HepG2 (cell line): ENCODE data around the gene PEX3. TPM values are rescaled to one million over a fixed set of nuclear protein-coding genes. Genes with fewer than 3 reads are reported as not detected.
A peak's percentile ranks its signal among the peaks of the same experiment; 100 is the strongest.

Source experiments
- ATAC-seq: fragments of 200-7000 bp; cut with Tn5 transposase; 3 replicates; pipeline ENCODE4 v1.9.1; 2020; ENCODE audit warnings: mild to moderate bottlenecking, moderate library complexity
- BruUV-seq: library from RNA; stranded (reverse); fragments of 400-500 nt; replicated peaks from 2 replicates; lab custom pipeline; 2021; lab: Mats Ljungman, UMichigan
- CTCF ChIA-PET: fragments of 300-600 bp; formaldehyde crosslinking; extraction: SDS; loops from one replicate; lab custom pipeline; 2021; ENCODE audit warnings: low total read pairs, inconsistent platforms, low intra/inter-chr PET ratio; lab: Yijun Ruan, JAX
- POLR2A ChIA-PET: fragments of 350-600 bp; sonication (Branson Sonifier 250); formaldehyde crosslinking; loops from one replicate; lab custom pipeline; 2020; ENCODE audit warnings: antibody characterized with exemption, inconsistent platforms; lab: Yijun Ruan, JAX
- DNase-seq: peaks from one replicate; pipeline ENCODE4 v3.0.0-alpha.2; 2015; ENCODE audit warnings: low spot score
- FAIRE-seq: peaks from 3 replicates; lab custom pipeline; 2011; peaks lifted over from hg19 to GRCh38; lab: Jason Lieb, UNC
- H2AFZ ChIP-seq: one replicate; pipeline ENCODE4 v1.6.1; 2011; ENCODE audit warnings: low read length, inconsistent platforms
- H3K27ac ChIP-seq: fragments of 300-600 bp; 3 replicates; pipeline ENCODE4 v1.8.0; 2011; ENCODE audit warnings: mixed run types, mild to moderate bottlenecking, mixed read lengths, low read length, inconsistent platforms; ENCODE audit not compliant: insufficient read depth; ENCODE audit errors: extremely low read length
- H3K27me3 ChIP-seq, 2 experiments: fragments of 200-600 bp in 1 of 2; 2 replicates in 1 of 2; 3 replicates in 1 of 2; pipeline versions ENCODE4 v1.6.0 to v1.8.0; 2011; ENCODE audit warnings: low read length in 2 of 2, mild to moderate bottlenecking in 2 of 2, moderate library complexity in 2 of 2, inconsistent platforms in 1 of 2; ENCODE audit not compliant: insufficient read depth in 2 of 2, control insufficient read depth in 1 of 2
- H3K36me3 ChIP-seq, 2 experiments: fragments of 200-600 bp in 1 of 2; replicated peaks in 1 of 2; 2 replicates in 1 of 2; 3 replicates in 1 of 2; pipeline versions ENCODE4 v1.5.1 to v1.8.0; 2011; ENCODE audit warnings: low read length in 2 of 2, inconsistent platforms in 1 of 2; ENCODE audit not compliant: insufficient read depth in 2 of 2, control insufficient read depth in 1 of 2
- H3K4me1 ChIP-seq: 2 replicates; pipeline ENCODE4 v1.5.1; 2012; ENCODE audit warnings: low read length, inconsistent platforms; ENCODE audit not compliant: insufficient read depth
- H3K4me2 ChIP-seq: 2 replicates; pipeline ENCODE4 v1.6.0; 2011; ENCODE audit warnings: low read depth, low read length, inconsistent platforms
- H3K4me3 ChIP-seq, 3 experiments: fragments of 200-600 bp in 1 of 3; sonication (generic), shearing (Covaris generic) in 1 of 3; replicated peaks in 1 of 3; 2 replicates each; pipeline ENCODE4 v1.5.1; 2011 to 2016; ENCODE audit warnings: low read length in 3 of 3, inconsistent platforms in 2 of 3, low read depth in 2 of 3, mild to moderate bottlenecking in 2 of 3, control low read depth in 1 of 3, mixed read lengths in 1 of 3; ENCODE audit not compliant: insufficient read depth in 1 of 3
- H3K79me2 ChIP-seq: one replicate; pipeline ENCODE4 v1.6.1; 2011; ENCODE audit warnings: low read length, inconsistent platforms; ENCODE audit not compliant: insufficient read depth
- H3K9ac ChIP-seq: 2 replicates; pipeline ENCODE4 v1.6.0; 2011; ENCODE audit warnings: mild to moderate bottlenecking, low read depth, low read length, inconsistent platforms; ENCODE audit not compliant: insufficient read depth
- H3K9me3 ChIP-seq: 2 replicates; pipeline ENCODE4 v1.5.1; 2012; ENCODE audit warnings: mild to moderate bottlenecking, low read length
- H4K20me1 ChIP-seq: 2 replicates; pipeline ENCODE4 v1.6.0; 2011; ENCODE audit warnings: inconsistent platforms, mild to moderate bottlenecking, low read length, moderate library complexity; ENCODE audit not compliant: insufficient read depth
- DNMT3B ChIP-seq: conservative IDR thresholded peaks from 2 replicates; pipeline ENCODE4 v1.6.1; 2016; ENCODE audit warnings: missing biosample characterization, control low read depth
- HBP1 ChIP-seq: IDR thresholded peaks from 2 replicates; pipeline ENCODE4 v1.6.1; 2016; ENCODE audit warnings: low read depth, control low read depth
- NFIC ChIP-seq: IDR thresholded peaks from 2 replicates; pipeline ENCODE4 v1.6.1; 2012; ENCODE audit warnings: mild to moderate bottlenecking, low read length, inconsistent platforms
- PLSCR1 ChIP-seq: sonication (generic); formaldehyde crosslinking; IDR thresholded peaks from 2 replicates; pipeline ENCODE4 v1.5.0; 2020; ENCODE audit warnings: missing genetic modification reagents, mild to moderate bottlenecking, borderline replicate concordance
- RBM22 ChIP-seq: fragments of 200-400 bp; formaldehyde crosslinking; optimal IDR thresholded peaks from 2 replicates; pipeline ENCODE3; 2017; ENCODE audit warnings: mild to moderate bottlenecking, low read length, moderate library complexity
- RELA ChIP-seq: sonication (generic); formaldehyde crosslinking; IDR thresholded peaks from 2 replicates; pipeline ENCODE4 v1.4.0; 2020; ENCODE audit warnings: missing genetic modification reagents
- XBP1 ChIP-seq: sonication (generic); formaldehyde crosslinking; IDR thresholded peaks from 2 replicates; pipeline ENCODE4 v1.5.0; 2020; ENCODE audit warnings: missing genetic modification reagents
- ZBTB21 ChIP-seq: sonication (generic); formaldehyde crosslinking; IDR thresholded peaks from 2 replicates; pipeline ENCODE4 v1.4.0; 2020; ENCODE audit warnings: missing genetic modification reagents
- ZNF275 ChIP-seq: sonication (generic); formaldehyde crosslinking; IDR thresholded peaks from 2 replicates; pipeline ENCODE4 v1.8.0; 2022; ENCODE audit warnings: missing genetic modification reagents, mild to moderate bottlenecking, inconsistent platforms, borderline replicate concordance
- ZNF3 ChIP-seq: IDR thresholded peaks from 2 replicates; pipeline ENCODE4 v1.7.0; 2017; ENCODE audit warnings: inconsistent platforms
- ZNF407 ChIP-seq: sonication (generic); formaldehyde crosslinking; IDR thresholded peaks from one replicate; pipeline ENCODE4 v1.5.1; 2020; ENCODE audit warnings: mild to moderate bottlenecking, missing genetic modification reagents; ENCODE audit errors: not compliant biosample characterization
- WGBS: methylation state at CpG from one replicate; pipeline ENCODE4 v1.1.6; 2017; ENCODE audit warnings: low lambda C conversion rate; 5-methylcytosine and 5-hydroxymethylcytosine counted together
- in situ Hi-C: cut with HindIII; loops from 2 replicates; pipeline ENCODE4 v1.10.0; 2017; ENCODE audit warnings: low pct_unique_long_range_greater_than_20kb; ENCODE audit not compliant: extremely low pct_ligation_motif_present
- intact Hi-C: fragments of 100-400 bp; cut with micrococcal nuclease; formaldehyde crosslinking; loops from one replicate; pipeline ENCODE4 v1.10.0; 2022; ENCODE audit not compliant: unreplicated experiment
- polyA plus RNA-seq, 8 experiments: library from polyadenylated mRNA; depleted of rRNA in 3 of 8; stranded (reverse) in 7 of 8; unstranded in 1 of 8; fragments of >200 nt; fragmentation: Illumina TruSeq in 4 of 8; extraction: Trizol in 4 of 8; gene quantifications; 2 replicates each; pipeline versions ENCODE4 v1.2.1 to v1.2.3, GENCODE V29; 2011 to 2016; ENCODE audit warnings: low read depth in 4 of 8, missing spikeins in 1 of 8, mixed read lengths in 1 of 8; ENCODE audit not compliant: insufficient read depth in 1 of 8
- total RNA-seq, 5 experiments: library from RNA; depleted of rRNA; stranded (reverse); fragments of >200 nt; fragmentation: Illumina TruSeq; extraction: Trizol; gene quantifications; 2 replicates each; pipeline ENCODE4 v1.2.3, GENCODE V29; 2016; ENCODE audit warnings: low read depth in 1 of 5

Gene PEX3
- total and polyA plus RNA-seq, 2 of the 13 experiments (the other 11 are each of a cell fraction or from before 2014, with no cell fraction given): 30.9 to 40.8 TPM

- no peak for TF ChIP-seq ZNF3 (CRISPR knock-in tag)
- TF ChIP-seq HBP1: 0 out of 2 replicates have a peak, but pooled peaks have one; percentile 37
- no peak for TF ChIP-seq ZNF275 (CRISPR knock-in tag)
- no peak for TF ChIP-seq ZBTB21 (CRISPR knock-in tag)
- TF ChIP-seq PLSCR1: no peak
- TF ChIP-seq RELA (CRISPR knock-in tag): 0 out of 2 replicates have a peak, but pooled peaks have one; percentile 18
These were observed 23.3 kb upstream of the PEX3 start (continued) for GRCh38 chr6:143427109-143427817.

- H3K4me3 ChIP-seq: no peak overlapping the region
- H3K27ac ChIP-seq: peak overlapping the region; percentile 3
- TF ChIP-seq NFIC (no peak), ZNF407 (no peak), RBM22 (peak; percentile 55), XBP1 (CRISPR knock-in tag) (no peak), DNMT3B (no peak)
- TF ChIP-seq, all 625 proteins: peak for 1
- CTCF ChIA-PET: no interaction called here
- H3K4me2 ChIP-seq: no peak overlapping the region
- no peak for FAIRE-seq
- H3K36me3 ChIP-seq: peaks cover 3 to 18% of the 10 kb centered on the region in 2 experiments
- no peaks in the 10 kb centered on the region for H3K27me3 ChIP-seq
- H4K20me1 ChIP-seq: no peaks in the 10 kb centered on the region
- no peak for DNase-seq
- no peaks in the 10 kb centered on the region for H3K9me3 ChIP-seq
- WGBS: 97% methylated on average over 4 of the region's 4 CpGs
- no peak overlapping the region for H3K9ac ChIP-seq
- ATAC-seq: no peak
- H3K4me1 ChIP-seq: peaks cover 35% of the 10 kb centered on the region
- in situ Hi-C loops: no loop called here
- POLR2A ChIA-PET: interaction anchor here (1.2 kb wide), 1 partner anchor 21 kb away, joined by 3 read pairs; the partner anchor contains the start of gene PEX3
- intact Hi-C loops: loop anchor here (5.0 to 10.0 kb wide), 2 partner anchors 368 to 955 kb away; partner anchors contain the start of gene AIG1
- BruUV-seq: no TSS peak
- no peaks in the 10 kb centered on the region for H3K79me2 ChIP-seq
- H2AFZ ChIP-seq: no peak overlapping the region
These were observed 20.6 kb upstream of the PEX3 start for GRCh38 chr6:143429970-143430369.
